ENCODE results near the gene ADGRG3.
A peak's percentile ranks its signal among the peaks of the same experiment; 100 is the strongest.

Gene ADGRG3

DNA sequence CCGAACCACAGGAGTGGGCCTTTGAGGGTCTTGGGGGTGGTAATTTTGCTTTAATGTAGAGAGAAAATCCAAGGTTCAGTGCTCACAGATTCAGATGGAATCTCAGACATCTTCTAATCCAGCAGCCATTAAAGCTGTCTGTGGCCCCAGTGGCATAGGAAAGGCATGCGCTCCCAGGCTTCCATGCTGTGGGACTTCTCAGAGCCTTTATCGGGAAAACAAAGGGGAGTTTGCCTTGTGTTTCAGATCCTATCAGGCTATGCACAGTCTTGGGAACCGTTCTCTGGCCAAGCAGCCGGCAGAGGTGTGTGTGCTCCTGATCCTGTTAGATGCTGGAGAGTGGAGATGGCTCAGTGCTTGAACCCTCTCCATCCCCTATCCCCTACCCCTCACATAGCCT, 31.9 kb upstream of the ADGRG3 start:
- Histone ChIP-seq H3K4me3 (ENCODE audit: low read depth, low read length) (no peak overlapping the region), H3K27me3 (no peaks in the 10 kb centered on the region), H3K36me3 (no peaks in the 10 kb centered on the region), H3K9me3 (no peaks in the 10 kb centered on the region), H3K4me1 (peaks cover 5% of the 10 kb centered on the region; the same call in 1 of the 2 replicates)
- no peak for TF ChIP-seq CTCF (IDR thresholded peaks at IDR 0.05; ENCODE audit: low read depth, low read length)
- DNase-seq: no peak

GRCh38 chr16:57637020-57637419, 31.1 kb upstream of the ADGRG3 start:
- no peak for TF ChIP-seq CTCF (IDR thresholded peaks at IDR 0.05; ENCODE audit: low read depth, low read length)
- DNase-seq: no peak
- Histone ChIP-seq H3K9me3 (no peaks in the 10 kb centered on the region), H3K4me1 (peaks cover 5% of the 10 kb centered on the region; the same call in 1 of the 2 replicates), H3K36me3 (no peaks in the 10 kb centered on the region), H3K27me3 (no peaks in the 10 kb centered on the region), H3K4me3 (ENCODE audit: low read depth, low read length) (no peak overlapping the region)

GRCh38 chr16:57637424-57637823, 30.7 kb upstream of the ADGRG3 start:
- no peak for TF ChIP-seq CTCF (IDR thresholded peaks at IDR 0.05; ENCODE audit: low read depth, low read length)
- Histone ChIP-seq H3K9me3 (no peaks in the 10 kb centered on the region), H3K27me3 (no peaks in the 10 kb centered on the region), H3K4me3 (ENCODE audit: low read depth, low read length) (no peak overlapping the region), H3K36me3 (no peaks in the 10 kb centered on the region), H3K4me1 (peaks cover 5% of the 10 kb centered on the region; the same call in 1 of the 2 replicates)
- no peak for DNase-seq

DNA sequence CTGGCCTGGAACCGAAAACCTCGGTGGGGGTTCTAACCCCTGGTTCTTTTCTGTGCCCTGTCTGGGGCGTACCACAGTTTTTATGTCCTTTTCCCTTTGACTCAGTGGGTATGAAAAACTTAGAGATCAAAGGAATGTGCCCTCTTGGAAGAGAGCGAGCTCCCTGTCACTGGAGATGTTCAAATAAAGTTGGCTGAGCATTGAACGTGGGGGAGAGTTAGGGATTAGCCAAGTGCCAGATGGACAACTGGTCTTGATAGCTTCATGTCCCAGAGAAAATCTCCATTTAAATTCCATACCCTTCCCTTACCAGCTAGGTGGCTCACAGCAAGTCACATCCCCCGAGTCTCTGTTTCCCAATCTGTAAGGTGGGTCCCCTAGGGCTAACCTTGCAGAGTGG, 30.1 kb upstream of the ADGRG3 start:
- no peaks in the 10 kb centered on the region for H3K27me3 ChIP-seq

DNA sequence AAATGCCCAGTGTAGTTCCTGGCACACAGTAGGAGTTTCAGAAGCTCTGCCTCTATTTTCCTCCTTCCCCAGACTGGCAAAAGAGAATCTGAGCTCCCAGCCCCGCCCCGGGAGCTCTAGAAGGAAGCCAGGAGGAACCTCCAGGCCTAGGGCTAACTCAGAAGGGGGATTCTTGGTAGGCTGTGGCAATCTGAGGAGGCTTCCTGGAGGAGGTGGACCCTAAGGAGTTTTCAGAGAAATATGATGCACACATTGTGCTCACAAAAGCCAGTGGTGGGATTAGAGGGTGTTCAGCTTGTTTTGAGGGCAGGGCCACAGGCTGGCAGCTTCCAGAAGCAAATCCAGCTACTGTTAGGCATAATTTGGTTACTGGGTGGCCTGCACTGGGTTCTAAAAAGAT, 29.7 kb upstream of the ADGRG3 start:
- no peaks in the 10 kb centered on the region for H3K36me3 ChIP-seq
- peaks cover 5% of the 10 kb centered on the region; the same call in 1 of the 2 replicates for H3K4me1 ChIP-seq
- H3K9me3 ChIP-seq: no peaks in the 10 kb centered on the region
- H3K27me3 ChIP-seq: no peaks in the 10 kb centered on the region
- TF ChIP-seq CTCF (IDR thresholded peaks at IDR 0.05; ENCODE audit: low read depth, low read length): no peak
- H3K4me3 ChIP-seq (ENCODE audit: low read depth, low read length): no peak overlapping the region
- no peak for DNase-seq

More for the DNA sequence above, 30.1 kb upstream of the ADGRG3 start:
- no peak overlapping the region for H3K4me3 ChIP-seq (ENCODE audit: low read depth, low read length)
- H3K36me3 ChIP-seq: no peaks in the 10 kb centered on the region
- no peak for DNase-seq
- TF ChIP-seq CTCF (IDR thresholded peaks at IDR 0.05; ENCODE audit: low read depth, low read length): no peak
- H3K9me3 ChIP-seq: no peaks in the 10 kb centered on the region
- peaks cover 5% of the 10 kb centered on the region; the same call in 1 of the 2 replicates for H3K4me1 ChIP-seq

DNA sequence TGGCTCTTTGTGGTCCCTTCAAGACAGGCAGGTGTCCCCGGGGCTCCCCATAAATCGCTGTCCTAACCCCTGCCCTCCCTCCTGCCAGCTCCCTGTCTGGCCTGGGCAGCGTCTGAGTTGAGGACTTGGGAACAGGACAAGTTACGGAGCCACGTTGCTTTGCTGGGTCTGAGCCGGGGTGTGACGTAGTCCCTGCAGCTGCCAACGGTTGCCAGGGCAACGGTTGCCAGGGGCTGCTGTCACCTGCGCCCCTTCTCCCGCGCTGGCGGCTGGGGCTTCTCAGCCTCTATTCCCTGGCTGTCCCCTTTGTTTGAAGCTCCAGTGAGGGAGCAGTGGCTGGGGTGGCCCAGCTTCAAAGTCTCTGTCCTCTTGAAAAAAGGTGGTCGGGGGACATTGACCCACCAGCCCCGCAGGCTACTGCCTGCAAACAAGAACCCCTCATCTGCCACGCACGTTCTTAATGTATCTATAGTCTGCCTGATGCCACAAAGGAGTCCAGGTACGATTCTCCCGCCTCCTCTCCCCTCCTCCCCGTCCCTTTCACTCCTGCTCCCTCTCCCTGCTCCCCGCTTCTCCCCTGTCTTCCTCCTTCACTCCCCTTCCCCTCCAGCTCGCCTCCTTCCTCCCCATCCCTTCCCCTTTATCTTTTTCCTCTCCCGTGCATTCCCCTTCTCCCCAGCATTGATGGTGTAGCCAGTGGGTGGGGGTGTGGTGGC, 28.8 kb upstream of the ADGRG3 start:
- peak; percentile 93 for DNase-seq

More for the DNA sequence above, 28.8 kb upstream of the ADGRG3 start:
- Histone ChIP-seq H3K4me3 (ENCODE audit: low read depth, low read length) (peak overlapping the region; percentile 4; the same call in 1 of the 2 replicates), H3K27me3 (no peaks in the 10 kb centered on the region), H3K4me1 (peaks cover 5% of the 10 kb centered on the region; the same call in 1 of the 2 replicates), H3K9me3 (no peaks in the 10 kb centered on the region), H3K36me3 (no peaks in the 10 kb centered on the region)
- no peak for TF ChIP-seq CTCF (IDR thresholded peaks at IDR 0.05; ENCODE audit: low read depth, low read length)
